Jurkat, Clone E6-1 (cell line): ENCODE results near the gene TBC1D19. TPM values are rescaled to one million over a fixed set of nuclear protein-coding genes. Genes with fewer than 3 reads are reported as not detected.
"Not testable (repeated sequence)": the region's sequence is repeated elsewhere in the genome, so short reads cannot be mapped to it uniquely, and the experiment has no call there.

Experiments used
- DNase-seq: peaks from one replicate; pipeline ENCODE4 v3.0.0-alpha.2; 2011; ENCODE audit warnings: low read depth, low spot score
- H3K4me3 ChIP-seq: 2 replicates; pipeline ENCODE4 v1.5.1; 2011; ENCODE audit warnings: mild to moderate bottlenecking, low read length, control low read depth, moderate library complexity
- polyA plus RNA-seq: library from polyadenylated mRNA; unstranded; fragments of >200 nt; gene quantifications from one replicate; pipeline ENCODE4 v1.2.1, GENCODE V29; 2012; ENCODE audit warnings: missing spikeins; ENCODE audit not compliant: insufficient read length, insufficient read depth

The TBC1D19 gene
- 7.5 TPM for polyA plus RNA-seq

- peak; percentile 90 for DNase-seq
- peak within 1 kb of the TSS; percentile 83 for H3K4me3 ChIP-seq
These were observed at the start of gene TBC1D19 for GRCh38 chr4:26583865-26584652. TBC1D19 (plus strand) TSS chr4:26584084; CDS start chr4:26584194, 110 bp downstream.

- H3K4me3 ChIP-seq: no peak overlapping the region
- DNase-seq: no peak
These were observed 40.9 kb upstream of the TBC1D19 start for GRCh38 chr4:26542991-26543390.

GRCh38 chr4:26544421-26544820, 39.5 kb upstream of the TBC1D19 start:
- no peak overlapping the region for H3K4me3 ChIP-seq
- no peak for DNase-seq

GRCh38 chr4:26548379-26548778, 35.5 kb upstream of the TBC1D19 start:
- H3K4me3 ChIP-seq, DNase-seq: not testable (repeated sequence)

- no peak for DNase-seq
- H3K4me3 ChIP-seq: no peak overlapping the region
These were observed 26.7 kb upstream of the TBC1D19 start for GRCh38 chr4:26557164-26557563.

GRCh38 chr4:26558166-26558895, 25.6 kb upstream of the TBC1D19 start:
- no peak for DNase-seq
- no peak overlapping the region for H3K4me3 ChIP-seq

GRCh38 chr4:26566133-26566532, 17.8 kb upstream of the TBC1D19 start:
- DNase-seq: no peak
- no peak overlapping the region for H3K4me3 ChIP-seq

- no peak for DNase-seq
- no peak overlapping the region for H3K4me3 ChIP-seq
These were observed 15.4 kb upstream of the TBC1D19 start for GRCh38 chr4:26568446-26568994.

- DNase-seq: no peak
- no peak overlapping the region for H3K4me3 ChIP-seq
These were observed 13.3 kb upstream of the TBC1D19 start for GRCh38 chr4:26570596-26570995.

- peak; percentile 83 for DNase-seq
- H3K4me3 ChIP-seq: no peak overlapping the region
These were observed 10.5 kb upstream of the TBC1D19 start for GRCh38 chr4:26573389-26573794.

GRCh38 chr4:26574563-26574962, 9.3 kb upstream of the TBC1D19 start:
- H3K4me3 ChIP-seq: no peak overlapping the region
- no peak for DNase-seq

- H3K4me3 ChIP-seq: no peak overlapping the region
- DNase-seq: no peak
These were observed 7.6 kb upstream of the TBC1D19 start for GRCh38 chr4:26576231-26576739.

- DNase-seq: no peak
These were observed 6.8 kb upstream of the TBC1D19 start for GRCh38 chr4:26577066-26577465.

GRCh38 chr4:26579169-26579568, 4.7 kb upstream of the TBC1D19 start:
- no peak for DNase-seq
- H3K4me3 ChIP-seq: no peak overlapping the region

More at GRCh38 chr4:26577066-26577465, 6.8 kb upstream of the TBC1D19 start:
- no peak overlapping the region for H3K4me3 ChIP-seq

- not testable (repeated sequence) for DNase-seq, H3K4me3 ChIP-seq
These were observed 2.5 kb upstream of the TBC1D19 start for GRCh38 chr4:26581341-26581740.

GRCh38 chr4:26583538-26583864, 383 bp upstream of the TBC1D19 start:
- H3K4me3 ChIP-seq: peak overlapping the region; percentile 83
- peak; percentile 79 for DNase-seq

GRCh38 chr4:26584725-26585124, 841 bp downstream of the TBC1D19 start:
- H3K4me3 ChIP-seq: peak overlapping the region; percentile 83
- DNase-seq: no peak

- H3K4me3 ChIP-seq: no peak overlapping the region
- no peak for DNase-seq
These were observed 5.8 kb downstream of the TBC1D19 start for GRCh38 chr4:26589705-26590104.

- no peak overlapping the region for H3K4me3 ChIP-seq
These were observed 6.8 kb downstream of the TBC1D19 start for GRCh38 chr4:26590639-26591038.

GRCh38 chr4:26593557-26593956, 9.7 kb downstream of the TBC1D19 start:
- DNase-seq, H3K4me3 ChIP-seq: not testable (repeated sequence)

More at GRCh38 chr4:26590639-26591038, 6.8 kb downstream of the TBC1D19 start:
- DNase-seq: no peak
